HG03280 (cell line): ENCODE measurements around the gene MOB1A.
"Not testable (repeated sequence)": the region's sequence is repeated elsewhere in the genome, so short reads cannot be mapped to it uniquely, and the experiment has no call there.

Experiments used
- ATAC-seq: cut with Tn5 transposase; IDR thresholded peaks from one replicate; pipeline ENCODE4 v1.9.1; 2021; ENCODE audit warnings: mild to moderate bottlenecking, moderate library complexity; ENCODE audit not compliant: unreplicated experiment

The MOB1A gene

GRCh38 chr2:74178211-74179062 is at the start of gene MOB1A:
MOB1A (minus strand) TSS chr2:74178879; CDS start chr2:74178674, 205 bp downstream.
- peak; percentile 83 for ATAC-seq

GRCh38 chr2:74227646-74228045 is 49.0 kb upstream of the MOB1A start:
- no peak for ATAC-seq

GRCh38 chr2:74226648-74227213 is 48.1 kb upstream of the MOB1A start:
- no peak for ATAC-seq

GRCh38 chr2:74225698-74226459 is 47.2 kb upstream of the MOB1A start:
- ATAC-seq = no peak

- no peak for ATAC-seq
These were observed 45.5 kb upstream of the MOB1A start for GRCh38 chr2:74223941-74224770.

GRCh38 chr2:74222300-74222650 is 43.6 kb upstream of the MOB1A start:
- ATAC-seq = no peak

GRCh38 chr2:74221604-74222299 is 43.1 kb upstream of the MOB1A start:
- ATAC-seq = no peak

GRCh38 chr2:74221091-74221490 is 42.4 kb upstream of the MOB1A start:
- ATAC-seq = no peak

- ATAC-seq = no peak
These were observed 41.3 kb upstream of the MOB1A start for GRCh38 chr2:74219846-74220486.

- ATAC-seq = no peak
These were observed 38.0 kb upstream of the MOB1A start for GRCh38 chr2:74216642-74217041.

GRCh38 chr2:74215771-74216170 is 37.1 kb upstream of the MOB1A start:
- not testable (repeated sequence) for ATAC-seq

- ATAC-seq = no peak
These were observed 34.2 kb upstream of the MOB1A start for GRCh38 chr2:74212702-74213410.

GRCh38 chr2:74206180-74206688 is 27.6 kb upstream of the MOB1A start:
- ATAC-seq = peak; percentile 82

GRCh38 chr2:74205596-74205995 is 26.9 kb upstream of the MOB1A start:
- ATAC-seq = no peak

- ATAC-seq = no peak
These were observed 26.4 kb upstream of the MOB1A start for GRCh38 chr2:74205113-74205512.

GRCh38 chr2:74204436-74204835 is 25.8 kb upstream of the MOB1A start:
- no peak for ATAC-seq

- no peak for ATAC-seq
These were observed 22.9 kb upstream of the MOB1A start for GRCh38 chr2:74201596-74201995.

GRCh38 chr2:74201196-74201595 is 22.5 kb upstream of the MOB1A start:
- ATAC-seq = no peak

- no peak for ATAC-seq
These were observed 21.2 kb upstream of the MOB1A start for GRCh38 chr2:74199871-74200305.
